Measurements from ENCODE around the gene PAK3.

The PAK3 gene

GRCh38 chrX:111095974-111096895 is at the start of gene PAK3:
PAK3 (plus strand) TSS chrX:111096191; CDS start chrX:111123104, 26,913 bp downstream.
- DNase-seq = peak; percentile 65

DNA sequence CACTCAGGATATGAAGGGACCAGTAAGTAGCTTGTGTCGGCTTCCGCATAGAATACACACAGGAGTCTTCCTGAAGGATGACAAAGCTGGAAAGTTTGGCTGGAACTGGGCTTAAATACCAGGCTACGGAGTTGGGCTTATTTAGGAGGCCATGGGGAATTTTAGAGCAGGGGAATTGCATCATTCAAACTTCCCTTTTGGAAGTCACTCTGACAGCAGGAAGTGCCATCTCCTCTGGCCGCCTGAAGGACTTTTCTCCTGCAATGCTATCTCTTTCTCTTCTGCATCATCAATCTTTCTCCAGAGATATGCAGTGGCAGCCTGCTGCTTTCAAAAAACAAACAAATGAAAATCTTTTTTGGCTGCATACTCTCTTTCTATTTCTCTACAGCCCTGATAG is 48.4 kb upstream of the PAK3 start:
- no peak for DNase-seq

GRCh38 chrX:111052478-111052877 is 43.5 kb upstream of the PAK3 start:
- DNase-seq = no peak

DNA sequence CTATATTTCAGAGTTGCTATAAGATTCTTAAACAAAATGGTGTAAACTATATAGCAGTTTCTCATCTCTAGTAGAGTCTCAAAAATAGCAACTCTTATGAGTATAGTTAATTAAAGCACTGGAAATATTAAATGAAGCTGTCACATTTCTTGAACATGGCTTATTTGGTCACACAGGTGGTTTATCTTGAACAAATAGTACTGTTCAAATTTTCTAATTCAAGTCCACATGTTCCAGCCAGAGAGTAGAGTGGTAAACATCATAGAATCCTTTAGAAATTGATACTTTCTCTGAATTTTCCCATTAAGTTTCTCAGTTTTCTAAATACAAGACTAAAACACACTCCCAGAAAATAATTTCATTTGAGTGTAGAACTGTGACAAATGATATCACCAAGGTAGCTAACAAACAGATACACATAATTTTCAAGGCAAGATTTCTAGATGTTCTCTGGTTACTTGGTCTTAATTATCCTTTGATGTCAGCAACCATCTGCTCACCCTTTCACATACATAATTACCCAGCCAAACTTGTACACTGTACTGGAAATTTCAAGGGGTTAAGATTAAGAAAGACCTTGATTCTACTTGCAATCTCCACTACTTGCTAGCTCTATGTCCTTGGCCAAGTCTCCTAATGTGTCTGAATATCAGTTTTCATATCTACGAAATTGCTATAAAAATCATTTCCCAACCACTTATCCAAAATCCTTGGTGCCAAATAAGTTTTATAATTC is 24.3 kb upstream of the PAK3 start:
- peak; percentile 31 for DNase-seq

- no peak for DNase-seq
These were observed 12.9 kb upstream of the PAK3 start for GRCh38 chrX:111083081-111083480.

DNA sequence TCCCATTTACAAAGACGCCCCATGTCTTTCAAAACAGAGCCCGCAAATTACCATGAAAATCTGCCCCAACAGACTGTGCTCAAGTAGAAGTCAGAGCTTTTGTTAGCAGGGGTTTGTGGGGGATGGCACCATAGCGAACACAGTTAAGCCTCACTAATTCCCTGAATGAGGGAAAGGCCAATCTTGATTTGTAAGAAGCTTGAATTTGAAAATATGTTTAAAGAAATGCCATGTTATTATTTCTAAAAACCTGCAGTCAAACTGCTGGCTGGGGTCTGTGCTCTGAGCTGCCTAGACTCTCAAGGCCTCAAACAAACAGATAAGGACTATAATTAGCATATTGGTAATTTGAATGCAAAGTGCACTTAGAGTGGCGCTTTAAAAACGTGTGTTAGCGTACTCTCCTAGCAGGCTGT is 9.4 kb upstream of the PAK3 start:
- DNase-seq = no peak

GRCh38 chrX:111088628-111089027 is 7.4 kb upstream of the PAK3 start:
- no peak for DNase-seq

GRCh38 chrX:111090458-111090857 is 5.5 kb upstream of the PAK3 start:
- no peak for DNase-seq

- DNase-seq = no peak
These were observed 2.9 kb downstream of the PAK3 start for GRCh38 chrX:111098874-111099273.

GRCh38 chrX:111100191-111100590 is 4.2 kb downstream of the PAK3 start:
- DNase-seq = peak; percentile 1

DNA sequence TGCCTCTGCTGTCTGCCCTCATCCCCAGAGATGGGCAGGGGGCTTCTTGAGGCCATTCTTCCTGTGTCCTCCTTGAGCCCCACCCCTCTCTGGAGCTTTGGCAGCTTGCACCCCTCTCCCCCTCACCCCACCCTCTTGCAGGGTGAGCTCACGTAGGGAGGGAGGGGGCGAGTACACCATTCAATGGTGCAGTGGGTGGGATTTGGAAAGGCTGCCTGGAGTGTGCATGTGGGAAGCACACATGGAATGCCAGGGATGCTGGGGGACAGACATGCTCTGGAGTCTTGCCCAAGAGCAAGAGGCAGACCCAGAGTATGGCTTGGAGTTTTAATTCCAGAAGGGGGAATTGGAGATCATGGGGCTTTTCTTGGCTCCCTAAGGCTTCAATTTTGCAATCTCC is 5.6 kb downstream of the PAK3 start:
- no peak for DNase-seq

GRCh38 chrX:111102636-111103035 is 6.6 kb downstream of the PAK3 start:
- DNase-seq = no peak

DNA sequence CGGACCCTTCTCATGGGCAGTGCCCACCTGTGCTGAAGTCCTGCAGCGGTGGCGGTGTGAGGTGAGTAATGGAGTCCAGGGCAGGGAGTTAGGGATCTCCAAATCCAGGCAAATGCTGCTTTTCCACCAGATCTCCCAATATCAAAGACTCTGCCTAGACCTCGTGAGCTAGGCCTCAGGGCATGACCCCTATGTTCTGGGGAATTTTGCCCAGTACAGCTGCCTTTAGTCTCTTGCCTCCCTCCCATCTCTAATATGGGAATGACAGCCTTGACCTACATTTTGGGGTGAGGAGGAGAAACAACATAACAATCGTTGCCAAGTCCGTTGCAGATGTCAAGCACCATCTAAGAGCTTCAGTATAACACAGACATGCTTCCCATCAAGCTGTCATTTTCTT is 7.3 kb downstream of the PAK3 start:
- DNase-seq = no peak

DNA sequence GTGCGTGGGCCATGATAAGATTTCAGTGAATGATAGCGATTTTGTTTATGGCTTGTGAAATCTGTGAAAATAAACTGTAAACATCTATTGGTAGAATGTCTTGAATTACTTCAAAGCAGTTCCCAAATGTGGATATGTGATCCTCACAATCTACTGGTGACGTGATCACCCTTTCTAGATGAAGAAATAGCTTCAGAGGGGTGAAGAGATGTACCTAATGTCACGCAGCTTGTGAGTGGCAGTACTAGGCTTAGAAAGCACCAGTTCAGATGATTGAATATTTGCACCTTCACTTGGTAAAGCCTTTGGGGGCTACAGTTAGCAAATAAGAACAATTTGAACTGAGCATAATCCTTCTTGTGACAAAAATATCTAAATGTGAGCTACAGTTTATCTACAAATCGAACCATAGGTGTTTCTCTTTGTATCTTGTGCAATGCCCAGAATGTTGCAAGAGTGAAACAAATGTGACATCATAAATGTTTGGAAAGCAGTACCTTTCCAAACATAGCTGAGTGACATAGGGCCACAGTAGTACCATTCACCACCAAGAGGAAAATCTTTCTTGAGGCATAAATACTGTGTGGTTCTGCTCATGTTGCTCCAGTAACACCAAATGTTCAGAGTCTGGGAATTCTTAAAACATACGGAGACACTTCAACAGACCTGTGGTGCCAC is 14.2 kb downstream of the PAK3 start:
- no peak for DNase-seq

GRCh38 chrX:111114806-111115205 is 18.8 kb downstream of the PAK3 start:
- DNase-seq = no peak

GRCh38 chrX:111116666-111117065 is 20.7 kb downstream of the PAK3 start:
- DNase-seq = no peak

DNA sequence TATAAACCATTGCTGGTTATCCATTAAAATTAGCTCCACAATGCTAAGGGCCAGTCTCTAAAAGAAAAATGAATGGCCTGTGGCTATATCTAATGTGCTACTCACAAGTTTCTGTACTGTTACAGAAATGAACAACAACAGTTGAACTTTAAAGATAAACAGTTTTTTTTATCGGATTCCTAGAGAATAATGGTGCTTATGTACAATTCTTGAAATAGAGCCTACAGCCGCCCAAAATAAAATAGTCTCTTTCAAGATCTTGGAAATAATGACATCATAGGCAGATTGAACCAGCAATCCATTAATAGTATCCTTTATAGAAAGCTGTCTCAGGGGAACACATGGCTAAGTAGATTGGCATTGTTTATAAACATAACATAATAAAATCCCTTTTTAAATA is 23.4 kb downstream of the PAK3 start:
- DNase-seq = no peak

GRCh38 chrX:111123125-111123524 is 27.1 kb downstream of the PAK3 start:
- no peak for DNase-seq

DNA sequence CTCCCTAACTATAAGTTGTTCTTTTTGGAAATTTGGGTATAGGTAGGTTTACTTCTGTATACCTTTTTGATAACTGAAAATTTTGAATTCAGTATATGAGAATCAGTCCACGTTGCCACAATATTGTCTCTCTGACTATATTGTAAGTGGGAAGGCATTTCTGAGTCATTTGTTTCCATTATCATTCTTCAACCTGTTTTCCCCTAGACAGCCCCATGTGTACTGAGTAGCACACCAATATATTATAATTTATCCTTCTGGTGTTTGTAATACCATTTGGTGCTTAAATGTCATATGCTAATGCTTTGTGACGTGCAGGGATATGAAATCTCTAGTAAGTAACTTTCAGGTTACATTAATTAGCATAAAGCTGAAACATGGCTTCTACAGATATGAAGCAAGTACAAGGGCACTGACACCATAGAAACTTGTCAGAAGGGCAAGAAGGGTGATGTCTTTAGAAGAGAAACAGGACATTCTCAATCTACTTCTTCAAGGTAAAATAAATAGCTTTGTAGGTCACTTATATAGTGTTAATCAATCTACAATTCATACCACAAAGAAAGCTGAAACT is 27.7 kb downstream of the PAK3 start:
- no peak for DNase-seq

- no peak for DNase-seq
These were observed 28.4 kb downstream of the PAK3 start for GRCh38 chrX:111124418-111124817.

GRCh38 chrX:111127038-111127437 is 31.0 kb downstream of the PAK3 start:
- no peak for DNase-seq

DNA sequence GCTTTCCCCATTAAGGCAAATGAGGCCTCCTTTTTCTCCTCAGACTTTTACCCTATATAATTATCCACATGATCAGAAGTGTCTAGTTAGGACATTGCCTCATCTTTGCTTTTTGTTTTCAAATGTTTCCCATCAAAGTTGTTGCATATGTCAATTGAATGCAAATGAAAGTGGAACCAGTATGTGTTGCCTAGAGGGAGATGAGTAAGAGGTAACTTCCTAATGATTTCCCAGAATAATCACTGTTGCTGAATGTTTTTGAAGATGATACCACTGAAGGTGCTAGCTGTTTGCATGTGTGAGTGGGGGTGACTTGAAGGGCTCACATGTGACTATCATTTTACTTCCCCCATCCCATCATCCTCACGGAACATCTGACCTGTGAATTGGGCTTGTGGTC is 33.9 kb downstream of the PAK3 start:
- DNase-seq = no peak

- DNase-seq = no peak
These were observed 35.6 kb downstream of the PAK3 start for GRCh38 chrX:111131572-111131971.
